AG09319 (cell line): ENCODE results near the gene CCDC74A.
"Not testable (repeated sequence)": the region's sequence is repeated elsewhere in the genome, so short reads cannot be mapped to it uniquely, and the experiment has no call there.

Experiments
- DNase-seq: peaks from one replicate; pipeline ENCODE4 v3.0.0-alpha.2; 2010; ENCODE audit warnings: low read depth; ENCODE audit errors: extremely low read depth
- TF ChIP-seq, protein P1 (sequence below): IDR thresholded peaks from 2 replicates; pipeline ENCODE4 v1.5.1; 2011; ENCODE audit warnings: low read depth, mild to moderate bottlenecking, inconsistent platforms, low read length, moderate library complexity

Gene CCDC74A

DNA sequence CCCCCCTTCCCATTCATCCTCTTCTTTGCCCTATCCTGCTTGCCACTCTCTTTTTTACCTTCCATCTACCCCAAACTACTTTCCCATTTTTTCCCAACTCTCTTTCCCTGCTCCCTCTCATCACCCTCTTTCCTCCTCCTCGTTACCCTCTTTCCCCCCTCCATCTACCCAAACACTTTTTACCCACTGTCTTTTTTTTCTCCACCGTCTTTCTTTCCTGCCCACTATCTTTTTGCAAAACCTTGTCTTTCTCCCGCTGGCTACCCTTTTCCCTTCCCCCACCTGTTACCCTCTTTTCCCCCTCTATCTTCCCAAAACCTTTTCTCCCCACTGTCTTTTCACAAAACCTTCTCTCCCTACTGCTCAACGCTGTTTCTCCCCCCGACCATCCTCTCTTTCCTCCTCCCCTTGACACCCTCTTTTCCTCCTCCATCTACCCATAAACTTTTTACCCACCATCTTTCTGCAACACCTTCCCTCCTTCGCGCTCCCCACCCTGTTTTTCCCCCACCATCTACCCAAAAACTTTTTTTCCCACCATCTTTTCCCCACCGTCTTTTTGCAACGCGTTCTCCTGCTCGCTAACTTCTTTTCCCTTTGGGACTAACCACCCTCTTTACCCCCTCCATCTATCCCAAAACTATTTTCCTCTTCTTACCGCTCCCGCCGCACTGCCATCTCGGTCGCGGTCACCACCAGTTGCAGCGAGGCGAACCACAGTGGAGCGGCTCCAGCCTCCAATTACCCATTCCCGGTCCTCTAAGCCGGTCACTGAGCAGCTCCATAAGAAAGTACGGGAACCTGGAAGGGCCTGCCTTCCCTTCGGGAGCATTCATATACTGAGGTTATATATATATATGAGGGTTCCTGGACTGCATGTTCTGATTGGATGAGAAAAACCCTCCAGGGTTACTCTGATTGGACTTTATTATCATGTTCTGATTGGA, 15.0 kb downstream of the CCDC74A start:
- DNase-seq: no peak
- TF ChIP-seq, protein P1, sequence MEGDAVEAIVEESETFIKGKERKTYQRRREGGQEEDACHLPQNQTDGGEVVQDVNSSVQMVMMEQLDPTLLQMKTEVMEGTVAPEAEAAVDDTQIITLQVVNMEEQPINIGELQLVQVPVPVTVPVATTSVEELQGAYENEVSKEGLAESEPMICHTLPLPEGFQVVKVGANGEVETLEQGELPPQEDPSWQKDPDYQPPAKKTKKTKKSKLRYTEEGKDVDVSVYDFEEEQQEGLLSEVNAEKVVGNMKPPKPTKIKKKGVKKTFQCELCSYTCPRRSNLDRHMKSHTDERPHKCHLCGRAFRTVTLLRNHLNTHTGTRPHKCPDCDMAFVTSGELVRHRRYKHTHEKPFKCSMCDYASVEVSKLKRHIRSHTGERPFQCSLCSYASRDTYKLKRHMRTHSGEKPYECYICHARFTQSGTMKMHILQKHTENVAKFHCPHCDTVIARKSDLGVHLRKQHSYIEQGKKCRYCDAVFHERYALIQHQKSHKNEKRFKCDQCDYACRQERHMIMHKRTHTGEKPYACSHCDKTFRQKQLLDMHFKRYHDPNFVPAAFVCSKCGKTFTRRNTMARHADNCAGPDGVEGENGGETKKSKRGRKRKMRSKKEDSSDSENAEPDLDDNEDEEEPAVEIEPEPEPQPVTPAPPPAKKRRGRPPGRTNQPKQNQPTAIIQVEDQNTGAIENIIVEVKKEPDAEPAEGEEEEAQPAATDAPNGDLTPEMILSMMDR: no peak

DNA sequence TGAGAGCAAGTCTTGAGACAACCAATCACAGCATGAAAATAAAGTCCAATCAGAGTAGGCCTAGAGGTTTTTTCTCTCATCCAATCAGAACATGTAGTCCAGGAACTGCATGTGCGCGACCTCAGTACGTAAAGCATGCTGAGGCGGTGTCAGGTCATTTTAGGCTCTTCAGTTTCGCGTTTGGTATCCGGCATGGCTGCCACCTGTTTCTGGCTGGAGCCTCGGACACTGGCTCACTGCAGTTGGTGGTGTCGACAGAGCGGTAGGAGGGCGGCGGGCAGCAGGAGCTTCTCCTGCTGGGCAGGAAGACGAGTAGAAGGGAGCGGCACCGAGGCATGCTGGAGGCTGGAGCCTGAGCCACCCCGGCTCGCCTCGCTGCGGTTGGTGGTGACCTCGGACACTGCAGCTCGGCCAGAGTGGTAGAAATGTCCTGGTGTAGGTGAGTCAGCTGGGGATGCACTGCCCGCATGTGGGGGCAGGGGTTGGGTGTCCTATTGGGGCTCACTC, 15.8 kb downstream of the CCDC74A start:
- no peak for DNase-seq
- TF ChIP-seq, protein P1: no peak

DNA sequence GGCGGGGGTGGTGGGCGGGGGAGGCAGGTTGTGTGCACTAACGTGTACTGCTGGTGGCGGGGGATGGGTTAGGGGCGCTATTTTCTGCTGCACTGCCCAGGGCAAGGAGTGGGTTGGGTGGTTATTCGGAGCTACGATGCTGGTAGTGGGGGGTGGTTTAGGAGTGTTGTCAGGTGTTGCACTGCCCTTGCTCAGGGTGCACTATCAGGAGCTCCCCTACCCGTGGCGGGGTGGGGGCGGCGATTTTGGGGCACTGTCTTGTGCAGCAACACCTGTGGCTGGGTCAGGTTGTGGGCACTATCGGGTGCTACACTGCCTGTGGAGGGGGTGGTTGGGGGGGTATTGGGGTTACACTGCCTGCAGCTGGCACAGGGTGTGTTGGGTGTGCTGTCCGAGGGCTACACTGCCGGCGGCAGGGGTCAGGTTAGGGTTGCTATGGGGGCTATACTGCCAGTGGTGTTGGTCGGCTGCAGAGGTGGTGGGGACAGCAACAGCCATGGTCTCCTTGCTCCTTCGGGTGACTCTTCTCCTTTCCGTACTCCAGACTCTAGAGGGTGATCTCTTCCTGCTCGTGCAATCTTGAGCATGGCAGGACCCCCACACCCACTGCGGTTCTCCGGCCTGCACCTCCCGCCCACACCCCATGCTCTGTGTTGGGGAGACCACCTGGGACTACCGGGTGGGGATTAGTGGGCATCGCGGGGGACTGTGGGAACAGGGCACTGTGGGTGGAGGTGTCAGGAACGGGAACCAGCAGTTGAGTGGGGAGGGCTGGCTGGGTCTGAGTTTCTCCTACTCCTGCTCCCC, 16.5 kb downstream of the CCDC74A start:
- not testable (repeated sequence) for DNase-seq

DNA sequence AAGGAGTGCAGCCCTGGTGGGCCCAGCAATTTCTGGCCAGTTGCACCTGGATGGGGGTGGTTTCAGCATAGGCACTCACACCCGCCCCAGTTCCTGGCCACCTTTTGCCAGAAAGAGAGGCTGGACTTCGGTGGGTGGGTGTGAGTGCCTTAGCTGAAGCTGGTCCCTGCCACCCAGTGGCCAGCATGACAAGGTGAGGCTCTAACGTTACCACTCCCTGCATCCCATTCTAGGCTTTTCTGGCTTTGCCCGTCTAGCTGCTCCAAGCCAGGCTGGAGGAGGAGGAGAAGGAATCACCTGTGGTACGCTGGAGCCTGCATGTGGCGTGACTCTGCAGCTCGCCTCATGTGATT, 17.1 kb downstream of the CCDC74A start:
- DNase-seq: not testable (repeated sequence)

DNA sequence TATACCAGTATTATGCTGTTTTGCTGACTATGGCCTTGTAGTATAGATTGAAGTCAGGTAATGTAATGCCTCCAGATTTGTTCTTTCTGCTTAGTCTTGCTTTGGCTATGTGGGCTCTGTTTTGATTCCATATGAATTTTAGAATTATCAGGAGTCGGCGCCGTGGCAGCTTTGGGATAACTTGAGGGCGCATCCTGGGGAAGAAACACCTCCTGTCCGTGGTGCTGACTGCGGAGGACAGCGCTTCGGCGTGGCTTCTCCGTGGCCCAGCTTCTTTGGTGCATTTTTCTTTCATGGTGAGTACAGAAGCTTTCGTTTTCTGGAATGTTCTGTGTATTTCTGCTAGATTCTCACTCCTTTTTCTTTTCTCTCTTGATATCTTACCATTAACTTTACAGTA, 25.2 kb downstream of the CCDC74A start:
- no peak for DNase-seq
- TF ChIP-seq, protein P1: no peak

DNA sequence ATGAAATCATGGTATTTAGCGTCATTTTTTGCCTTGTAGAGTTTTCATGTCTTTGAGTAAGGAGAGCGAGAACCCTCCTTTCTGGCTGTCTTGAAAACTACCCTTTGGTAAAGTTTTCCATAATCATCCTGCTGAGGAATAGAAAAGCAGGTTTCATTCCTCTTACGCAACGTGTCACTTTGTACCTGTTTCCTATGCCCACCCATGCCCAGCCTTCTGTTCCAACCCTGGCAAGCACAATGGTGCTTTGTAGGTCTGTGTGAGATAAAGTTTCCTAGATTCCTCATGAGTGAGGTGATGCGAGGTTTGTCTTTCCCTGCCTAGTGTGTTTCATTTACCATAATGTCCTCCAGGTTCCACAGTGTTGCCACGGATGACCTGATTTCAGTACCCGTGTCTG, 29.3 kb downstream of the CCDC74A start:
- TF ChIP-seq, protein P1: no peak
- no peak for DNase-seq

DNA sequence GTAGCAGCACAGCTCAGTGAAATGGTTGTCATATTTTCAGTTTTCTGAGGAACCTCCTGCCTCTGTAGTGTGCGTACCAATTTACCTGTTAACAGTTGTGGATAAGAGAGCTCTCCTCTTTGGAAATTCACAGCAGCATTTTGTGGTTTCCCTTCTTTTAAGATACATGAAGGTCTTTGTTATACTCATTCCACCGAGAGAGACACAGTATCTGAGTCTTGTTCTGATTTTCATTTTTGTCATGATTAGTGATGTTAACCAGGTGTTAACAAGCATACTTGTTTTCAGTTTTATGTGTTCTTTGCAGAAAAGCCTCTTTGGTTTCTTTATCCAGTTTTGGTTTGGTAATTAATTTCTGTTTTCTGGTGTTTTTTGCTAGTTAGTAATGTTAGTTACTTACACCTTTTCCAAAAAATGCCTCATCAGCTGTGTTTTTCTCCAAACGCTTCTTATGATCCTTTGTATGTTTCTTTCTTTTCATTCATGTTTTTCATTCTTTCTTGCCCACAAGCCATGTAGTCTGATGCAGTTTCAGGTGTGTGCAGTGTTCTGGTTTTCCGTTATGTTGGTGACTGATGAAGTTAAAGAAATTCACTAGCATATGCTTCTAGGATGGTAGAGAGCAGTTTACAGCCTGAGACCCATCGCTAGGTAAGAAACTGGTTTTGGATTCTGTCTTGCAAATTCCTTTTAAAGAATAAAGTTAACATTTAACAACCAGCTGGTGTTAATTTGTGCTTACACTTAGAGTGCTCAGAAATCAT, 30.1 kb downstream of the CCDC74A start:
- TF ChIP-seq, protein P1: no peak
- no peak for DNase-seq
